Measurements from ENCODE around the gene P2RX2.

P2RX2 gene

GRCh38 chr12:132604151-132604618, 14.4 kb upstream of the P2RX2 start:
- TF ChIP-seq CTCF (IDR thresholded peaks at IDR 0.05; ENCODE audit: low read depth, low read length), result no peak
- no peak overlapping the region for H3K4me3 ChIP-seq (ENCODE audit: low read depth, low read length)

- TF ChIP-seq CTCF (IDR thresholded peaks at IDR 0.05; ENCODE audit: low read depth, low read length), result no peak
Observed at GRCh38 chr12:132604668-132605441, 13.7 kb upstream of the P2RX2 start.

GRCh38 chr12:132605892-132606291, 12.7 kb upstream of the P2RX2 start:
- no peak overlapping the region for H3K4me3 ChIP-seq (ENCODE audit: low read depth, low read length)
- no peak for TF ChIP-seq CTCF (IDR thresholded peaks at IDR 0.05; ENCODE audit: low read depth, low read length)

More at GRCh38 chr12:132604668-132605441, 13.7 kb upstream of the P2RX2 start:
- H3K4me3 ChIP-seq (ENCODE audit: low read depth, low read length), result no peak overlapping the region

GRCh38 chr12:132606466-132606865, 12.1 kb upstream of the P2RX2 start:
- TF ChIP-seq CTCF (IDR thresholded peaks at IDR 0.05; ENCODE audit: low read depth, low read length), result no peak
- no peak overlapping the region for H3K4me3 ChIP-seq (ENCODE audit: low read depth, low read length)

- no peak overlapping the region for H3K4me3 ChIP-seq (ENCODE audit: low read depth, low read length)
- TF ChIP-seq CTCF (IDR thresholded peaks at IDR 0.05; ENCODE audit: low read depth, low read length), result no peak
Observed at GRCh38 chr12:132606927-132607326, 11.6 kb upstream of the P2RX2 start.

- TF ChIP-seq CTCF (IDR thresholded peaks at IDR 0.05; ENCODE audit: low read depth, low read length), result no peak
Observed at GRCh38 chr12:132608231-132609171, 10.1 kb upstream of the P2RX2 start.

More at GRCh38 chr12:132608231-132609171, 10.1 kb upstream of the P2RX2 start:
- H3K4me3 ChIP-seq (ENCODE audit: low read depth, low read length), result no peak overlapping the region
